CD14-positive monocyte (primary cell): Measurements from ENCODE around the gene ZBP1. TPM values are rescaled to one million over a fixed set of nuclear protein-coding genes. Genes with fewer than 3 reads are reported as not detected.

Experiments
- DNase-seq, 3 donors: peaks; one replicate each; pipeline ENCODE4 v3.0.0-alpha.2; 2011 to 2022
- H2AFZ ChIP-seq: 2 replicates; pipeline ENCODE4 v1.6.0; 2012; ENCODE audit warnings: mild to moderate bottlenecking, low read depth, low read length, inconsistent platforms; ENCODE audit not compliant: insufficient read depth, poor library complexity, severe bottlenecking
- H3K27ac ChIP-seq, 2 donors: 1 replicate in 1 of 2; 2 replicates in 1 of 2; pipeline ENCODE4 v1.5.1; 2012 to 2013; ENCODE audit warnings: low read length in 2 of 2, control low read depth in 1 of 2, inconsistent platforms in 1 of 2, low read depth in 1 of 2, mild to moderate bottlenecking in 1 of 2
- H3K27me3 ChIP-seq, 2 donors: one replicate each; pipeline versions ENCODE4 v1.6.0 to v1.6.1; 2011 to 2013; ENCODE audit warnings: low read length in 2 of 2; ENCODE audit not compliant: control insufficient read depth in 2 of 2, insufficient read depth in 2 of 2
- H3K36me3 ChIP-seq, 2 donors: replicated peaks in 1 of 2; 1 replicate in 1 of 2; 2 replicates in 1 of 2; pipeline versions ENCODE4 v1.5.1 to v1.6.1; 2012 to 2013; ENCODE audit warnings: low read length in 2 of 2, control low read depth in 1 of 2, inconsistent platforms in 1 of 2, mild to moderate bottlenecking in 1 of 2; ENCODE audit not compliant: insufficient read depth in 2 of 2, control insufficient read depth in 1 of 2
- H3K4me1 ChIP-seq, 2 donors: 1 replicate in 1 of 2; 2 replicates in 1 of 2; pipeline versions ENCODE4 v1.5.1 to v1.6.1; 2012 to 2013; ENCODE audit warnings: low read length in 2 of 2, control low read depth in 1 of 2, inconsistent platforms in 1 of 2, mild to moderate bottlenecking in 1 of 2, moderate library complexity in 1 of 2; ENCODE audit not compliant: insufficient read depth in 2 of 2, control insufficient read depth in 1 of 2
- H3K4me2 ChIP-seq: replicated peaks from 2 replicates; pipeline ENCODE3; 2012; ENCODE audit warnings: low read length, moderate library complexity, mild to moderate bottlenecking; ENCODE audit not compliant: poor library complexity, severe bottlenecking; ENCODE audit errors: extremely low read depth
- H3K4me3 ChIP-seq, 3 experiments: fragments of 200-600 bp in 1 of 3; sonication (generic) in 1 of 3; replicated peaks in 1 of 3; 1 replicate in 2 of 3; 2 replicates in 1 of 3; pipeline ENCODE4 v1.5.1; 2011 to 2013; ENCODE audit warnings: low read length in 3 of 3, mild to moderate bottlenecking in 3 of 3, control low read depth in 2 of 3, low read depth in 2 of 3, inconsistent platforms in 1 of 3, moderate library complexity in 1 of 3
- H3K79me2 ChIP-seq: 2 replicates; pipeline ENCODE4 v1.6.0; 2012; ENCODE audit warnings: mild to moderate bottlenecking, control low read depth, inconsistent platforms, low read length, moderate library complexity; ENCODE audit not compliant: insufficient read depth
- H3K9ac ChIP-seq: 2 replicates; pipeline ENCODE4 v1.6.0; 2017; ENCODE audit warnings: low read length, mild to moderate bottlenecking; ENCODE audit not compliant: insufficient read depth, poor library complexity, severe bottlenecking
- H3K9me3 ChIP-seq, 2 donors: replicated peaks in 1 of 2; 1 replicate in 1 of 2; 2 replicates in 1 of 2; pipeline versions ENCODE4 v1.5.1 to v1.6.1; 2012 to 2013; ENCODE audit warnings: low read length in 2 of 2, control low read depth in 1 of 2; ENCODE audit not compliant: control insufficient read depth in 1 of 2, insufficient read depth in 1 of 2
- H4K20me1 ChIP-seq: 2 replicates; pipeline ENCODE4 v1.6.0; 2012; ENCODE audit warnings: mild to moderate bottlenecking, low read length, control low read depth, moderate library complexity; ENCODE audit not compliant: insufficient read depth
- H3K27ac Mint-ChIP-seq, 7 donors: one replicate each; pipeline ENCODE4 v1.8.0; 2020; ENCODE audit warnings: mild to moderate bottlenecking in 7 of 7, mixed read lengths in 7 of 7, moderate library complexity in 6 of 7, inconsistent platforms in 2 of 7
- H3K27me3 Mint-ChIP-seq, 3 donors: one replicate each; pipeline ENCODE4 v1.8.0; 2021 to 2022; ENCODE audit warnings: low read depth in 3 of 3, mild to moderate bottlenecking in 3 of 3, mixed read lengths in 3 of 3, moderate library complexity in 3 of 3, inconsistent platforms in 1 of 3
- H3K36me3 Mint-ChIP-seq, 2 donors: one replicate each; pipeline ENCODE4 v1.8.0; 2020; ENCODE audit warnings: mixed read lengths in 2 of 2, inconsistent platforms in 1 of 2, mild to moderate bottlenecking in 1 of 2
- H3K4me1 Mint-ChIP-seq: one replicate; pipeline ENCODE4 v1.8.0; 2020; ENCODE audit warnings: mild to moderate bottlenecking, mixed read lengths
- H3K4me3 Mint-ChIP-seq, 2 donors: one replicate each; pipeline ENCODE4 v1.8.0; 2020; ENCODE audit warnings: mild to moderate bottlenecking in 2 of 2, mixed read lengths in 2 of 2, moderate library complexity in 1 of 2
- H3K9me3 Mint-ChIP-seq, 7 donors: one replicate each; pipeline ENCODE4 v1.8.0; 2020 to 2022; ENCODE audit warnings: mixed read lengths in 7 of 7, mild to moderate bottlenecking in 6 of 7, moderate library complexity in 6 of 7, inconsistent platforms in 2 of 7
- CTCF ChIP-seq: fragments of 200-600 bp; IDR thresholded peaks from one replicate; pipeline ENCODE4 v1.8.0; 2022; ENCODE audit warnings: antibody characterized with exemption, mild to moderate bottlenecking
- WGBS: methylation state at CpG from one replicate; pipeline ENCODE4 v1.1.5; 2013; ENCODE audit warnings: missing lambda C conversion rate; ENCODE audit not compliant: insufficient coverage; 5-methylcytosine and 5-hydroxymethylcytosine counted together
- intact Hi-C, 2 donors: fragments of 100-400 bp; cut with micrococcal nuclease; formaldehyde crosslinking; loops; one replicate each; pipeline versions ENCODE4 v1.15.0 to v1.15.1; 2023
- polyA plus RNA-seq, 3 donors: library from polyadenylated mRNA; depleted of rRNA in 1 of 3; unstranded in 2 of 3; stranded (reverse) in 1 of 3; fragments of 300-500 nt in 2 of 3; fragments of >200 nt in 1 of 3; fragmentation: Illumina TruSeq in 2 of 3; gene quantifications; 1 replicate in 2 of 3; 2 replicates in 1 of 3; pipeline ENCODE4 v1.2.3, GENCODE V29; 2012 to 2021

ZBP1 gene
- polyA plus RNA-seq, 3 donors: 2.8 to 25.9 (median 3.0) TPM

GRCh38 chr20:57650756-57651483 is 30.7 kb upstream of the ZBP1 start:
- 95% methylated on average over 15 of the region's 23 CpGs for WGBS
- Mint-ChIP-seq H3K27ac (no peak overlapping the region), H3K9me3 (peaks cover 0 to 2% (median 0%) of the 10 kb centered on the region in 7 donors), H3K4me3 (no peak overlapping the region), H3K4me1 (peaks cover 3% of the 10 kb centered on the region), H3K36me3 (no peaks in the 10 kb centered on the region), H3K27me3 (peaks cover 5 to 20% (median 9%) of the 10 kb centered on the region in 3 donors)
- H3K9ac ChIP-seq: no peak overlapping the region
- H4K20me1 ChIP-seq: no peaks in the 10 kb centered on the region
- no peak overlapping the region for H3K4me3 ChIP-seq
- H3K9me3 ChIP-seq: no peaks in the 10 kb centered on the region
- DNase-seq: no peak
- intact Hi-C loops: loop anchor here in 1 of 2 donors (5.0 to 10.0 kb wide), 2 partner anchors 54 to 524 kb away; no protein-coding TSS in a partner anchor
- no peak overlapping the region for H3K27ac ChIP-seq
- H3K79me2 ChIP-seq: no peaks in the 10 kb centered on the region
- no peaks in the 10 kb centered on the region for H3K36me3 ChIP-seq
- no peaks in the 10 kb centered on the region for H3K27me3 ChIP-seq
- H3K4me1 ChIP-seq: no peaks in the 10 kb centered on the region
- TF ChIP-seq CTCF: no peak
- no peak overlapping the region for H3K4me2 ChIP-seq
- H2AFZ ChIP-seq: no peak overlapping the region

DNA sequence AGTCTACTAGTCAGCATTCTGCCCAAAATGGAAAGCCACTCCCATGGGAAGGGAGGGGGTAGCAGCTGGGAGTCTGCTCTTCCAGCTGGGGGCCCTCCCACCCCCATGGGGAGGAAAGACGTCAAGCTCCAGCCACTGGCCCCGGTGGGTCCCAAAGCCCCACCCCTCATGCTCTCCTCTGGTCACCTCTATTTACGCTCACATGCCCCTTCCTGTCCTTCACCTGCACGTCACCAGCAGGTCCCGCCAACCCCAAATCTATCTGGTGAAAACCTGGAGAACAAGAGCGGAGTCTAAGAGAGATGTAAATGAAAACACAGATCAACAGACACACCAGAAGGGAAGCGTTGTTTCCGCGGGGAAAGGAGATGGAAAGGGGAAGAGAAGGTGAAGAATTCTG is 30.0 kb upstream of the ZBP1 start:
- Mint-ChIP-seq H3K9me3 (peaks cover 0 to 4% (median 1%) of the 10 kb centered on the region in 7 donors), H3K36me3 (no peaks in the 10 kb centered on the region), H3K27ac (no peak overlapping the region), H3K27me3 (peaks cover 5 to 20% (median 10%) of the 10 kb centered on the region in 3 donors), H3K4me1 (peaks cover 3% of the 10 kb centered on the region), H3K4me3 (no peak overlapping the region)
- intact Hi-C loops: loop anchor here in 1 of 2 donors (5.0 to 10.0 kb wide), 2 partner anchors 53 to 525 kb away; no protein-coding TSS in a partner anchor
- no peak overlapping the region for H2AFZ ChIP-seq
- H3K4me3 ChIP-seq: no peak overlapping the region
- WGBS: 95% methylated on average over 3 of the region's 9 CpGs
- H3K36me3 ChIP-seq: no peaks in the 10 kb centered on the region
- no peaks in the 10 kb centered on the region for H3K79me2 ChIP-seq
- H3K4me1 ChIP-seq: no peaks in the 10 kb centered on the region
- H3K27me3 ChIP-seq: peaks cover 0 to under 1% of the 10 kb centered on the region in 2 donors
- H3K27ac ChIP-seq: no peak overlapping the region
- no peak for DNase-seq
- H3K4me2 ChIP-seq: no peak overlapping the region
- H3K9me3 ChIP-seq: peaks cover 0 to 3% of the 10 kb centered on the region in 2 donors
- no peak for TF ChIP-seq CTCF
- no peak overlapping the region for H3K9ac ChIP-seq
- no peaks in the 10 kb centered on the region for H4K20me1 ChIP-seq
